ENCODE measurements around the gene SEPTIN10.

The SEPTIN10 gene

GRCh38 chr2:109493176-109493935, 120.4 kb downstream of the SEPTIN10 start:
- no peak for DNase-seq

All from NCI-H2081 treated with DMSO at 0.1 percent for 48 hours (cell line).